ENCODE results near the gene FBXL15.

FBXL15 gene, protein sequence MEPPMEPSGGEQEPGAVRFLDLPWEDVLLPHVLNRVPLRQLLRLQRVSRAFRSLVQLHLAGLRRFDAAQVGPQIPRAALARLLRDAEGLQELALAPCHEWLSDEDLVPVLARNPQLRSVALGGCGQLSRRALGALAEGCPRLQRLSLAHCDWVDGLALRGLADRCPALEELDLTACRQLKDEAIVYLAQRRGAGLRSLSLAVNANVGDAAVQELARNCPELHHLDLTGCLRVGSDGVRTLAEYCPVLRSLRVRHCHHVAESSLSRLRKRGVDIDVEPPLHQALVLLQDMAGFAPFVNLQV

GRCh38 chr10:102420714-102421506, at the start of gene FBXL15:
TSS of gene FBXL15 (plus strand) at chr10:102420836. CDS start at chr10:102421130, 294 bp downstream.
- FAIRE-seq (peak; percentile 96), DNase-seq (ENCODE audit: insufficient read length, low spot score) (peak; percentile 96)

- no peak for FAIRE-seq
Observed at GRCh38 chr10:102371295-102371694, 49.3 kb upstream of the FBXL15 start.

GRCh38 chr10:102375250-102375649, 45.4 kb upstream of the FBXL15 start:
- no peak for FAIRE-seq
- no peak for DNase-seq (ENCODE audit: insufficient read length, low spot score)

More at GRCh38 chr10:102371295-102371694, 49.3 kb upstream of the FBXL15 start:
- no peak for DNase-seq (ENCODE audit: insufficient read length, low spot score)

DNA sequence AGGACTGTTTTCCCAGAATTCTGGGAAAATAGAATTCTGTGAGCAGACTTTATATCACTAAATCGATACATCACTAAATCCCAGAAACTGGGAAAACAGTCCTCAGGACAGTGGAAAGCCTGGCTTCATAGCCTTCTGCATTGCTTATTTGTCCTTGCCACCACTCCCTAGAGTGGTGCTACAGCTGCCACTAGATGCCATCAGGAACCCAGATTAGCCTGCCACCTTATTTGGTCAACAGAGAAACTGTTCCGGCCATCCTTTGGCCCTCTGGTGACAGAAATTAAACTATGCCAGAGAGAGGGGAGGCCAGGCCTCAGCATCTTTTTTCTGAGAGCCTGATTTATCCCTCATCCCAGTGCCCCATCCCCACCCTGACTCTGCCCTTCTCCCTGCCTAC, 44.8 kb upstream of the FBXL15 start:
- FAIRE-seq (no peak), DNase-seq (ENCODE audit: insufficient read length, low spot score) (no peak)

- no peak for FAIRE-seq
- DNase-seq (ENCODE audit: insufficient read length, low spot score) = no peak
Observed at GRCh38 chr10:102376901-102377300, 43.7 kb upstream of the FBXL15 start.

DNA sequence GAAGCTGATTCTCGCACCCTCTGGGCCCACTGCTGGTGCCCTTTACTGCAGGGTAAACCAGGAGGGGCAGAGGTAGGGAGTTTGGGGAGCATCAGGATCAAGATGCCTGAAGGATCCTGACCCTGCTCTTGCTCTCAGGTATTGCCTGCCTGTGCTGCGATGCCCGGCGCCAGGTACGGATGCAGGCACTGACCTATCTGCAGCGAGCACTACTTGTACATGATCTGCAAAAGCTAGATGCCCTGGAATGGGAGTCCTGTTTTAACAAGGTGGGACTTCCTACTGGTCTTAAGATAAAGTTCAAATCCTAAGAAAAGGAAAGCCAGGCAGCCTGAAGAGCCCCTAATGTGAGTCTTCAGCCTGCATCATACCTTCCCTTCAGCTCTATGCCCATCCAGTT, 41.3 kb upstream of the FBXL15 start:
- FAIRE-seq (no peak), DNase-seq (ENCODE audit: insufficient read length, low spot score) (no peak)

DNA sequence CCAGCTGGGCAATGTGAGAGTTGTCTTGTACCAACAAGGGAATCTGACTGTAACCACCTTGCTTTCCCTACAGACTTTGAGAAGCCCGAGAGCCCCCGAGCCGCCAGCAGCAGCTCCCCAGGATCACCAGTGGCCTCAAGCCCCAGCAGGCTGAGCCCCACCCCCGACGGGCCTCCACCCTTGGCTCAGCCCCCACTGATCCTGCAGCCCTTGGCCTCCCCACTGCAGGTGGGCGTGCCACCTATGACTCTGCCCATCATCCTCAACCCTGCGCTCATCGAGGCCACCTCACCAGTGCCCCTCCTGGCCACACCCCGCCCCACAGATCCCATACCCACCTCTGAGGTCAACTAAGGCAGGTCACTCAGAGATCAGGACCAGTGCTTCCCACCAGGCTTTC, 38.7 kb upstream of the FBXL15 start:
- DNase-seq (ENCODE audit: insufficient read length, low spot score) (no peak), FAIRE-seq (no peak)

DNA sequence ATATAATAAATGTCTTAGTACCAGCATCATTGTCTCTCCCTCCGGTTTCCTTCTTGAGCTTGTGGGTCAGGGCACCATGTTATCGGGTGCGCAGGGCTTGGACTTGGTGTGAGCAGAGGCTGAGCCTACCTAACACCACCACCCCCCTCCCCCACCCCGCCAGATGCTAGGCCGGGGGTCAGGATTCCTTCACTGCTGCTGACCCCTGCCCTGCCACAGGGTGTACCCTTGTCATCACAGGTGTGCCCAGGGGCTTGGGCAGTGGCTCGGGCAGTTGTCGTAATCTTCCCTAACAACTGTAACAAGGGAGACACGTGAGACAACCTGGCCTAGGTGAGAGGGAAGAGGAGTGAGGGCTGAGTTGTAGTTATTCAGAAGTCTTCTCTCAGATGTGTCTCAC, 37.8 kb upstream of the FBXL15 start:
- FAIRE-seq = no peak
- no peak for DNase-seq (ENCODE audit: insufficient read length, low spot score)

DNA sequence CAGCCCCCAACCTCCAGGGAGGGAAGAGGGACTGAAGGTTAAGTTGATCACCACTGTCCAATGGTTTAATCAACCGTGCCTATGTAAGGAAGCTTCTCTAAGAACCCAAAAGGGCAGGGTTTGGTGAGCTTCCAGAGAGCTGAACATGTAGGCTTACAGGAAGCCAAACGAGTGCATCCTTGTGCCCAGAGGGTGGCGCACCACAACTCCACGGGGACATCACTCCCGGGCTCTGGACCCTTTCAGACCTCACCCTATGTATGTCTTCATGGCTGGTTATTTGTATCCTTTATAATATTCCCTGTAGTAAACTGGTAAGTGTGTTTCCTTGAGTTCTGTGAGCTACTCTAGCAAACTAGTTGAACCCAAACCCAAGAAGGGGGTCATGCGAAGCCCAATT, 36.6 kb upstream of the FBXL15 start:
- DNase-seq (ENCODE audit: insufficient read length, low spot score) (no peak), FAIRE-seq (no peak)

DNA sequence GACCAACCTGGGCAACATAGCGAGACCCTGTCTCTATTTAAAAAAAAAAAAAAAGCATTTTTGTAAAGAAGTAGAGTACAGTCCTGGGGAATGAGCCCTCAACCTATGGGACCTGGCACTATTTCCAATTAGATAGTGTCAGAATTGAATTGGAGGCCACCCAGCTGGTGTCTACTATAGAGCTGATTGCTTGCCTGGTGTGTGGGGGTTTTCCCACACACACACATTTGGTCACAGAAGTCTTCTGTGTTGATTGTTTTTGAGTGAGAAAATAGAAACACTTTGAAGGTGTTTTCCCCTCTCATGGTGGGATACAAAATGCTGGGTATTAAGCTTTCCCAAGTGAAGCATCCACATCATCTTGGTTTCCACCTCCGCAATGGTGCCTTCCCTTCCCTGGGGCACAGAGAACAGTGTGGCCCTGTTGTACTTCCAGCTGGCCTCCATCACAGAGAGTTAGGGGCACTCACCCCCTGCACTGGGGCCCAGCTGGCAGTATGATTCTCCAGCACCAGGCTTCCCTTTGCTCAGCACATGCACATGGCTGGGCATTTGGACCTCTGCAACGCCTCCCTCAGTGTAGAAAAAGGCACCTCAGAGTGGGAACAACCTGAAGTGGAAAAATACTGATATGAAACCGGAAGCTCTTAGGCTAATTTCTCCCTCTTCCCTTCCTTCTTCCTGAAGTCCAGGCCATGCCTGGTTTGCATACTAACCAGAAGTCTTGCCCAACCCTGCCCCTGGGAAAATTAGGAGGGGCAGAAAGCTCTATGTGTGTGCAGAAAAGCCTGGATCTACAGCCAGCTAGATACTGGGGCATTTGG, 35.8 kb upstream of the FBXL15 start:
- FAIRE-seq = no peak
- no peak for DNase-seq (ENCODE audit: insufficient read length, low spot score)

- FAIRE-seq = no peak
Observed at GRCh38 chr10:102389894-102390293, 30.7 kb upstream of the FBXL15 start.

DNA sequence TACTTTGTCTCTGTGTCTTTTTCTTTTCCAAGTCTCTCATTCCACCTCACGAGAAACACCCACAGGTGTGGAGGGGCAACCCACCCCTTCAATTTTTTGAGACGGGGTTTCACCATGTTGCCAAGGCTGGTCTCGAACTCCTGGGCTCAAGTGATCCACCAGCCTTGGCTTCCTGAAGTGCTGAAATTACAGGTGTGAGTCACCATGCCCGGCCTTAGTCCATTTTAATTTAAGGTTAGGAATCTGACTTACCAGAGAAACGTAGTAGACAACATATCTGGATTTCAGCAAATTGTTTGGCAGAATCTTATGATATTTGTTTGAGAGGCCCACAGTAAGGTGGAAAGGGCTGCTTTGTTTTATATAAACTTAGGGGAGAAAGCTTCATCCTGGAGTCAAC, 28.3 kb upstream of the FBXL15 start:
- DNase-seq (ENCODE audit: insufficient read length, low spot score) (no peak), FAIRE-seq (no peak)

More at GRCh38 chr10:102389894-102390293, 30.7 kb upstream of the FBXL15 start:
- DNase-seq (ENCODE audit: insufficient read length, low spot score) = no peak

GRCh38 chr10:102393411-102394078, 27.1 kb upstream of the FBXL15 start:
- no peak for DNase-seq (ENCODE audit: insufficient read length, low spot score)
- FAIRE-seq = peak; percentile 59

GRCh38 chr10:102394079-102394800, 26.4 kb upstream of the FBXL15 start:
- peak; percentile 92 for FAIRE-seq
- peak; percentile 97 for DNase-seq (ENCODE audit: insufficient read length, low spot score)

- no peak for FAIRE-seq
- no peak for DNase-seq (ENCODE audit: insufficient read length, low spot score)
Observed at GRCh38 chr10:102394801-102395399, 25.7 kb upstream of the FBXL15 start.

DNA sequence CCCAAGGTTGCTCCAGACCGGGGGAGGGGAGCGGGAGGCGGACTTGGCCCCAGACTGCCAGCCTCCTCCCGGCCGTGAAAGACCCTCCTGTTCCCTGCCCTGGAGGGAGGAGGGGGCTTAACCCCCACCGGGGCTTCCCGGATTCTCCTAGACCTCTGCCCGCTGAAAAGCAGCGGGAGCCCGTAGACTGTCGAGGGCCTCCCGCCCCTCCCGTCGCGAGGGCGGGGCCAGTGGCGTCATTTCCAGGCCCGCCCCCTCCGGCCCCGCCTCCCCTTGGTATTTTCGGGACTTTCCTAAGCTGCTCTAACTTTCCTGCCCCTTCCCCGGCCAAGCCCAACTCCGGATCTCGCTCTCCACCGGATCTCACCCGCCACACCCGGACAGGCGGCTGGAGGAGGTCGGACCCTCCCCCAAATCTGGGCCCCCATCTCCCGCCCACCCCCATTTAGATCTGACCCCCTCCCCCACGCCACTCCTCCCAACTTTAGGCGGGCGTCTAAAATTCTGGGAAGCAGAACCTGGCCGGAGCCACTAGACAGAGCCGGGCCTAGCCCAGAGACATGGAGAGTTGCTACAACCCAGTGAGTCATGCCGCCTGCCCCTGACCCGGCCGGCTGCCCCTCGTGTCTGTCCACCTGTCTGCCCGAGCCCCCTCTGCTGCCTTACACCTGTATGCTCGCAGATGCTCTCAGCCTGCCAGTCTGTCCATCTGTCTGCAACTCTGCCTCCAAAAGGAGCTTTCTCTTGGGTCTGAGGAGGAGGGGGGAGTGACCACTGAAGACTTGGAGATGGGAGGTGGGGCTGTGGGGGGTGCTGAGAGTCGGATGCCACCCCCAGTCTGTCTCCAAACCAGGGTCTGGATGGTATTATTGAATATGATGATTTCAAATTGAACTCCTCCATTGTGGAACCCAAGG, 25.0 kb upstream of the FBXL15 start, which contains the start of gene NFKB2:
Gene NFKB2, plus strand, starts transcription at position 306 of the 917 bp plus-strand sequence. Its CDS starts 255 bp downstream, at position 561.
- DNase-seq (ENCODE audit: insufficient read length, low spot score) = peak; percentile 78
- FAIRE-seq = peak; percentile 77

DNA sequence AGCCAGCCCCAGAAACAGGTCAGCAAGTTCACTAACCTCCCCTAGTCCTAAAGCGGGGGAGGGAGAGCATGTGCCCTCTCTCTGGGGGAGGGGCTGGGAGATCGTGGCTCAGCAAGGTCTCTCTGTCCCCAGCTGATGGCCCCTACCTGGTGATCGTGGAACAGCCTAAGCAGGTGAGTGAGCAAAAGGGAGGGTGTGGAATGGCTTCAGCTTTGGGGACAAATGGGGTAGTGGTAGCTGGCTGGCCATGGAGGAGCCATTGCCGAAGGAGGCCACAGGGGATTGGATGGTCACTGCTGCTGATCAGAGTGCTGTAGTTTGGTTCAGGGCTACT, 24.4 kb upstream of the FBXL15 start:
- FAIRE-seq (no peak), DNase-seq (ENCODE audit: insufficient read length, low spot score) (no peak)

GRCh38 chr10:102396730-102397151, 23.9 kb upstream of the FBXL15 start:
- no peak for FAIRE-seq
- no peak for DNase-seq (ENCODE audit: insufficient read length, low spot score)

Measured in GM19239 (cell line).